ENCODE data around the gene CRELD2. TPM values are rescaled to one million over a fixed set of nuclear protein-coding genes. Genes with fewer than 3 reads are reported as not detected.

The CRELD2 gene
- total RNA-seq, 4 donors from 2014 or later = 9.3 to 29.4 (median 21.5) TPM

- Histone ChIP-seq H3K9me3 (no peaks in the 10 kb centered on the region), H3K27me3 (no peaks in the 10 kb centered on the region), H3K36me3 (no peaks in the 10 kb centered on the region), H3K27ac (no peak overlapping the region), H3K4me3 (no peak overlapping the region), H3K4me1 (peaks cover 27% of the 10 kb centered on the region)
- TF ChIP-seq EP300 (IDR thresholded peaks at IDR 0.05) (no peak), CTCF (IDR thresholded peaks at IDR 0.05) (no peak), POLR2A (IDR thresholded peaks at IDR 0.05) (no peak), POLR2AphosphoS5 (IDR thresholded peaks at IDR 0.05) (no peak)
- DNase-seq (ENCODE audit: low spot score in 2 of 2) = no peak
- 91% methylated on average over 13 of the region's 17 CpGs for WGBS
Measured at GRCh38 chr22:49941507-49942316, 23.3 kb downstream of the CRELD2 start.

GRCh38 chr22:49942565-49943404 lies 24.4 kb downstream of the CRELD2 start:
- Histone ChIP-seq H3K9me3 (no peaks in the 10 kb centered on the region), H3K27ac (no peak overlapping the region), H3K4me1 (peaks cover 27% of the 10 kb centered on the region), H3K4me3 (no peak overlapping the region), H3K36me3 (no peaks in the 10 kb centered on the region), H3K27me3 (no peaks in the 10 kb centered on the region)
- WGBS = 81% methylated on average over 12 of the region's 21 CpGs
- TF ChIP-seq POLR2A (IDR thresholded peaks at IDR 0.05) (no peak), EP300 (IDR thresholded peaks at IDR 0.05) (no peak), CTCF (IDR thresholded peaks at IDR 0.05) (no peak), POLR2AphosphoS5 (IDR thresholded peaks at IDR 0.05) (no peak)
- no peak for DNase-seq (ENCODE audit: low spot score in 2 of 2)

GRCh38 chr22:49943405-49943765 lies 25.0 kb downstream of the CRELD2 start:
- Histone ChIP-seq H3K4me1 (peaks cover 30% of the 10 kb centered on the region), H3K9me3 (no peaks in the 10 kb centered on the region), H3K36me3 (no peaks in the 10 kb centered on the region), H3K4me3 (no peak overlapping the region), H3K27ac (no peak overlapping the region), H3K27me3 (no peaks in the 10 kb centered on the region)
- 92% methylated on average over 4 of the region's 11 CpGs for WGBS
- no peak for TF ChIP-seq POLR2A (IDR thresholded peaks at IDR 0.05)
- no peak for TF ChIP-seq CTCF (IDR thresholded peaks at IDR 0.05)
- TF ChIP-seq EP300 (IDR thresholded peaks at IDR 0.05) = no peak
- TF ChIP-seq POLR2AphosphoS5 (IDR thresholded peaks at IDR 0.05) = no peak
- no peak for DNase-seq (ENCODE audit: low spot score in 2 of 2)

GRCh38 chr22:49943771-49944398 lies 25.5 kb downstream of the CRELD2 start:
- DNase-seq (ENCODE audit: low spot score in 2 of 2) = no peak
- H3K4me3 ChIP-seq = no peak overlapping the region
- H3K9me3 ChIP-seq = no peaks in the 10 kb centered on the region
- H3K27ac ChIP-seq = no peak overlapping the region
- H3K27me3 ChIP-seq = no peaks in the 10 kb centered on the region
- no peak for TF ChIP-seq CTCF (IDR thresholded peaks at IDR 0.05)
- no peak for TF ChIP-seq POLR2A (IDR thresholded peaks at IDR 0.05)
- TF ChIP-seq POLR2AphosphoS5 (IDR thresholded peaks at IDR 0.05) = no peak
- no peak for TF ChIP-seq EP300 (IDR thresholded peaks at IDR 0.05)
- no peaks in the 10 kb centered on the region for H3K36me3 ChIP-seq
- H3K4me1 ChIP-seq = peaks cover 31% of the 10 kb centered on the region
- WGBS = 80% methylated on average over 21 of the region's 25 CpGs

Data from suprapubic skin (tissue), 4 donors.